ENCODE results near the gene KRT7. TPM values are rescaled to one million over a fixed set of nuclear protein-coding genes. Genes with fewer than 3 reads are reported as not detected.

KRT7 gene
- total RNA-seq, 4 donors from 2014 or later: 2.5 to 33.9 (median 6.3) TPM

GRCh38 chr12:52261208-52261484 is 28.1 kb downstream of the KRT7 start:
- WGBS, 2 donors: 87 to 89% methylated on average over 1 of the region's 1 CpG
- DNase-seq (ENCODE audit: low spot score in 2 of 2): no peak
- Histone ChIP-seq H3K9me3 (no peaks in the 10 kb centered on the region), H3K4me1 (peaks cover 0 to 12% (median 4%) of the 10 kb centered on the region in 4 donors), H3K27ac (no peak overlapping the region), H3K27me3 (peaks cover 0 to 52% of the 10 kb centered on the region in 2 donors), H3K36me3 (no peaks in the 10 kb centered on the region), H3K4me3 (no peak overlapping the region)
- no peak for TF ChIP-seq POLR2A (IDR thresholded peaks at IDR 0.05)
- no peak for TF ChIP-seq EP300 (IDR thresholded peaks at IDR 0.05)
- TF ChIP-seq, protein P1, sequence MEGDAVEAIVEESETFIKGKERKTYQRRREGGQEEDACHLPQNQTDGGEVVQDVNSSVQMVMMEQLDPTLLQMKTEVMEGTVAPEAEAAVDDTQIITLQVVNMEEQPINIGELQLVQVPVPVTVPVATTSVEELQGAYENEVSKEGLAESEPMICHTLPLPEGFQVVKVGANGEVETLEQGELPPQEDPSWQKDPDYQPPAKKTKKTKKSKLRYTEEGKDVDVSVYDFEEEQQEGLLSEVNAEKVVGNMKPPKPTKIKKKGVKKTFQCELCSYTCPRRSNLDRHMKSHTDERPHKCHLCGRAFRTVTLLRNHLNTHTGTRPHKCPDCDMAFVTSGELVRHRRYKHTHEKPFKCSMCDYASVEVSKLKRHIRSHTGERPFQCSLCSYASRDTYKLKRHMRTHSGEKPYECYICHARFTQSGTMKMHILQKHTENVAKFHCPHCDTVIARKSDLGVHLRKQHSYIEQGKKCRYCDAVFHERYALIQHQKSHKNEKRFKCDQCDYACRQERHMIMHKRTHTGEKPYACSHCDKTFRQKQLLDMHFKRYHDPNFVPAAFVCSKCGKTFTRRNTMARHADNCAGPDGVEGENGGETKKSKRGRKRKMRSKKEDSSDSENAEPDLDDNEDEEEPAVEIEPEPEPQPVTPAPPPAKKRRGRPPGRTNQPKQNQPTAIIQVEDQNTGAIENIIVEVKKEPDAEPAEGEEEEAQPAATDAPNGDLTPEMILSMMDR (IDR thresholded peaks at IDR 0.05): no peak

DNA sequence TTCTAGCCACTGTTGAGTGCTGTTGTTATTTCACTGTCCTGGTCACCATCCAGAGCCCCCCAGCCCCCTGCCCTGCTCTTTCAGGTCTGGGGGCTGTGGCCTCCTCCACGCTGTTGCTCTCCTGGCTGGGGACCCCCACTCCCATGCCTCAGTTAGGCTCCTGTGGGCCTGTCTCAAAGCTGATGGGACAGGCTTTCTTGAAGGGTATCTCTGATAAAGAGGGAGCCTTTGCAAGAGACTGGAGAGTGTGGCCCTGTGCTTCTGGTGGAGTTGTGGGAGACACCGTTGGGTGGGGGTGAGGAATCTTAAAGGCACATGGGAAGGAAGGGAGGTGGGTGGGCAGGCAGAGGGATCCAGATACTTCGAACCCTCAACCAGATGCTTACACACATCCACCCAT is 29.2 kb downstream of the KRT7 start:
- DNase-seq (ENCODE audit: low spot score in 2 of 2): no peak
- H3K9me3 ChIP-seq: no peaks in the 10 kb centered on the region
- 94 to 97% methylated on average over 3 of the region's 3 CpGs for WGBS, 2 donors
- peaks cover 0 to 12% (median 4%) of the 10 kb centered on the region in 4 donors for H3K4me1 ChIP-seq
- TF ChIP-seq, protein P1 (IDR thresholded peaks at IDR 0.05): no peak
- no peak for TF ChIP-seq EP300 (IDR thresholded peaks at IDR 0.05)
- no peak for TF ChIP-seq POLR2A (IDR thresholded peaks at IDR 0.05)
- no peak overlapping the region for H3K27ac ChIP-seq
- peaks cover 0 to 40% of the 10 kb centered on the region in 2 donors for H3K27me3 ChIP-seq
- H3K4me3 ChIP-seq: no peak overlapping the region
- no peaks in the 10 kb centered on the region for H3K36me3 ChIP-seq

DNA sequence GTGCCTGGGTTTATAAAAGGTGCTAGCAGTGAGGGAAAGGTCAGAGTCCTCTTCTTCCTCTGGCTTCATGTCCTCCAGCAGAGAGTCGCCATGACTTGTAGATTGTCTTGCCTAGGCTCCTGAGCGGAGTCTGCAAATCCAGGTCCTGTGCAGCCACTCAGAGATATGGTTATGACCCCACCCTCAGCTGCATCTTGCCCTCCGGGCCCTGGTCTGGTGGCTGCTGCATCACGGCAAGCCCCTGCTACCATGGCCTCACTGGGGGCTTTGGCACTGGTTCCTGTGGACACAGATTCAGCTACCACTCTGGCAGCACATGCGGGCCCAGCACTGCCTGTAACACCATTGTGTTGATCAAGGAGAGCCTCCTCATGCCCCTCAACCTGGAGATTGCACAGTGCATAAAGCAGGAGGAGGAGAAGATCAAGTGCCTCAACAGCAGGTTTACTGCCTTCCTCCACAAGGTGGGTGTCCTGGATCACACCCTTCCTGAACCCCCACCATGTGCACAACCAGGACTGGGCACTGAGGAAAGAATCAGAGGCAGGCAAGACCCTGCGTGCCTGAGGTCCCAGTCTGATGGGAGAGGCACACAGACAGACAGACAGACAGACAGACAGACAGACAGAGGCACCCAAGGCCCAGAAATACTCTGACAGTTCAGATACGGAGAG is 30.9 kb downstream of the KRT7 start:
- DNase-seq (ENCODE audit: low spot score in 2 of 2): no peak
- peaks cover 0 to 3% (median 0%) of the 10 kb centered on the region in 4 donors for H3K4me1 ChIP-seq

DNA sequence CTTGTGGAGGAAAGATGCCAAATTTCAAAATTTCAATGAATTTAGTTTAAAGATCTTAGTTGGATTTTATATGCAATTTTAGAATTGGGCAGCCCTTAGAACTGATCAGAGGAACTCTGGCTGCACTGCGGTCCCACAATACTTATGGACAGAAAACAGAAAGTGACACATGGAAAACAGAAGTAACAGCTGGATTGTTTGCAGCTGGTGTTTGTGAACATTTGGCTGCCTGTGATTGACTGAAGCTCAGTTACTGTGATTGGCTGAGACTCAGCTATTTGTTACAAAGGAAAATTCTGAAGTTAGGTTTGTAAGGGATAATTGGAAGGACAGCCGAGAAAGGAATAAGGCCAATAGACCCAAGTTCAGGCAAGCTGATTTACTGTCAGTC is 31.4 kb downstream of the KRT7 start:
- H3K9me3 ChIP-seq: no peaks in the 10 kb centered on the region
- 57 to 67% methylated on average over 2 of the region's 2 CpGs for WGBS, 2 donors
- no peak overlapping the region for H3K4me3 ChIP-seq
- no peak for DNase-seq (ENCODE audit: low spot score in 2 of 2)
- TF ChIP-seq EP300 (IDR thresholded peaks at IDR 0.05): no peak
- TF ChIP-seq, protein P1 (IDR thresholded peaks at IDR 0.05): no peak
- no peak for TF ChIP-seq POLR2A (IDR thresholded peaks at IDR 0.05)
- H3K27ac ChIP-seq: no peak overlapping the region
- H3K27me3 ChIP-seq: peaks cover 0 to 19% of the 10 kb centered on the region in 2 donors
- peaks cover 0 to 3% (median 0%) of the 10 kb centered on the region in 4 donors for H3K4me1 ChIP-seq
- no peaks in the 10 kb centered on the region for H3K36me3 ChIP-seq

More for the DNA sequence above, 30.9 kb downstream of the KRT7 start:
- Histone ChIP-seq H3K36me3 (no peaks in the 10 kb centered on the region), H3K27ac (no peak overlapping the region), H3K27me3 (peaks cover 0 to 24% of the 10 kb centered on the region in 2 donors), H3K9me3 (no peaks in the 10 kb centered on the region), H3K4me3 (no peak overlapping the region)
- TF ChIP-seq POLR2A (IDR thresholded peaks at IDR 0.05) (no peak), EP300 (IDR thresholded peaks at IDR 0.05) (no peak)
- TF ChIP-seq, protein P1 (IDR thresholded peaks at IDR 0.05): no peak
- WGBS, 2 donors: 91 to 96% methylated on average over 6 to 7 of the region's 7 CpGs

DNA sequence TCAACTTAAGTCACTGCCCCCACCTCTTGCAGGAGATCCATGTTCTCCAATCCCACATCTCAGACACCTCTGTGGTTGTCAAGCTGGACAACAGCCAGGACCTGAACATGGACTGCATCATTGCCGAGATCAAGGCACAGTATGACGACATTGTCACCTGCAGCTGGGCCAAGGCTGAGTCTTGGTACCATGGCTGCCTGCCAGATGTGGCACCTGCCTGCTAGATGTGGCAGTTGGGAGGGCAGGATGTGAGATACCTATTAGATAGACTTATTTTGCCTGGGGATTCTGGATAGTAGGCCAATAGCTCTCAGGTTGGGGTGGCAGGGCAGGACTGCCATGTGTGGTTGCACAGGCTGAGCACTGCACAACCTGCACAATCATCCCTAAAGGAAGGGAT is 33.5 kb downstream of the KRT7 start:
- H3K9me3 ChIP-seq: no peaks in the 10 kb centered on the region
- 86 to 90% methylated on average over 2 of the region's 2 CpGs for WGBS, 2 donors
- no peak for DNase-seq (ENCODE audit: low spot score in 2 of 2)
- no peak overlapping the region for H3K4me3 ChIP-seq
- no peaks in the 10 kb centered on the region for H3K36me3 ChIP-seq
- no peaks in the 10 kb centered on the region for H3K4me1 ChIP-seq
- no peak overlapping the region for H3K27ac ChIP-seq
- TF ChIP-seq EP300 (IDR thresholded peaks at IDR 0.05) (no peak), POLR2A (IDR thresholded peaks at IDR 0.05) (no peak)
- TF ChIP-seq, protein P1 (IDR thresholded peaks at IDR 0.05): no peak
- peaks cover 0 to 5% of the 10 kb centered on the region in 2 donors for H3K27me3 ChIP-seq

Data from tibial nerve (tissue), 4 donors.